NCI-H1105 (cell line): ENCODE data around the gene IL16.
"Not testable (repeated sequence)": the region's sequence is repeated elsewhere in the genome, so short reads cannot be mapped to it uniquely, and the experiment has no call there.

ENCODE experiments used
- DNase-seq: peaks from one replicate; lab custom pipeline; 2025; lab: John Stamatoyannopoulos, UW

IL16 gene

DNA sequence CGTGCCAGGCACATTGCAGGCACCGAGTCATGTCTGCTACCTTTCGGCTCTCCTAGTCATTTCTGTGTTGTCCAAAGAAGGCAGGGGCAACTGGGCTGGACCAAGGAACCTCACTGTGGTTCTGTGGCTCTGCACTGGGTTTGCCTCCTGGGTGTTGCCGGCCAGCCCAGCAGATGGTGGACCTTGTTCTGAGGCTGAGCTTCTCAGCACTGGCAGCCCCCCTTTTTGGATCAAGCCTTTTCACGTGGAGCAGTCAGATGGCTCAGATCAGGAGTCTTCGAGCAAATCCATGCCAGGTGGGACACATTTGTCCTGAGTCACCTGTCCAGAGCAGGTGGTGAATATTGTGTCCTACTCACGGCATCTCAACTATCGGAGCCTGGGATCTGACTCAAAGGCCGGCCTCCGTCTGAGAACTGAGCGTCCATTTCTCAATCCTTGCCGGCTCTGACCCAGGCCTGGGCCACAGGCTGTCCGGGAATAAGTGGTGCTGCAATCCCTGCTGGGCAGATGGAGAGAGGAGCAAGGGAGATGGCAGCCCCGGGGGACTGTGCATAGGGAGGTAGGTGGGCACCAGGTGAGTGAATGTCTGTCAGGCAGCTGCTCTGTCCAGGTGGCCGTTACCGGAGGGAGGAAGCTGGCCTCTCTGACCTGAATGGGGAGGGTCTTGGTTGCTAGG lies at the start of gene IL16:
Gene IL16, plus strand, starts transcription at position 304 of the 679 bp plus-strand sequence. CDS start 28,521 bp downstream, outside the sequence.
- no peak for DNase-seq

DNA sequence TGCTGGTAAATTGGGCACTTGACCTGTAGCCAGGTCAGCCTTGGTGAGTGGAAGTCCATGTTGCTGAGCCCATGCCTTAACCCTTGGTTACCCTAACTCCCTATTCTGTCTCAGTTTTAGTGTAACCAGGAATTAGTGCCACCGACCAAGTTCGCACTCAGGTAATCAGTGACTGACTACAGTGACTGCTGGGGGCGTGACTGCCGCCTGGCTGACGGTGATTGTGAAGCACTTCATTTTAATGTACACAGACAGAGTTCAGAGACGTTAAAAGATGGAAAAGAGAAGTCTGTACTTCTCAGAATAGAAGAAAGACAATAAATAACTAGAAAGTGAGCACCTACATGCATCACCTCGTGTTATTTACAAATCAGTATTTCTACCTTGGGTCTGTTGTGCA lies 45.3 kb upstream of the IL16 start:
- no peak for DNase-seq

DNA sequence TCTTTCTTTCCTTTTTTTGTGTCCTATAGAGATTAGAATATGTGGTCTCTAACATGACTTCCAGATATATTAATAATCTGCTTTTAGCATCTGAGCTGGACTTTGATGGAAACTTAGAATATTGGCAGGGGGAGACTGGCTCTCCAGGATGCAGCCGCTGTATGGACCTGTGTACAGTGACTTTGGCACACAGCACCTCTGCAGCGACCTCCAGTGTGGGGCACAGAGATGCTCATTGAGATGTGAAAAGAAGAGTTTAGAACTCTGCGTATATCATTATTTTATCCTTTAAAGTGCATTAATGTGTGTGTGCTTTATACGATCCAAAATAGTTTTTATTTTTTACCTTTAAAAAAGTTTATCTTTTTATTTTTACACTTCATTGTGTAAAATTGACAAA lies 44.3 kb upstream of the IL16 start:
- no peak for DNase-seq

- DNase-seq: no peak
Measured at GRCh38 chr15:81152799-81153198, 43.9 kb upstream of the IL16 start.

DNA sequence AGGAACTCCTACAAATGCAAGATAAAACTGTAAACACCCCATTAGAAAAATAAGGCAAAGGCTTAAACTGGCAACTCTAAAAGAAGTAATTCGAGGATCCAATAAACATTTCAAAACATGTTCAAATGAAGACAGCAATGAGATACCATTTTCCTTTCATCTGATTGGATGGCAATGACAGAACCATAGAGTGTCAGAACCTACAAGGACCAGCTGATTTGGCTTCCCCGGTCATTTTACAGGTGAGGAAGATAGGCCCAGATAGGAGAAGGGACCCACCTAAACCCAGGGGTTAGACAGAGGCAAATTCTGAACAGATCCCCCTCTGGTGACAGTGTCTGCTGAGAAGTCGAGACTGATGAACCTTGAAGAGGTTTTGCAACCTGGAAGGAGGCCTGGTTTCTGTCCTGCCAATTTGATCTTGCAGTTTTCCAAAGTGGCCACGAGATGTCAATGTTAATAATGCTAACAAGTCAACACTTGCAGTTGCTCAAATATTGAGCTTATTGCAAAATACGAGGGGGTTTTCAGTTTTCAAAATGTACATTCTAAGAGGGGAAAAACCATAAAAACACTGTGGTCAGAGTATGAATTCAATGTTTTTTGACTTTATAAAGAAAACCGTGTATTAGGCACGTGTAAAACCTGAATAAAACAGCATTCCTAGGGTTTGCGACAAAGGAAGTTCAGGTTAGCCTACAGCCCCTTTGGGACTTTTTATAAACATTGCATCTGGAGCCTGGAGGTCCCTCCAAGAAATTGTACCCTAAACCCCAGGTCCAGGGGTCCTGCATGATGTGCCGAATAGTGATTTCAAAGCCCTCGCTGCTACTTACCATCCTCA lies 41.1 kb upstream of the IL16 start:
- no peak for DNase-seq

GRCh38 chr15:81156324-81156723 lies 40.4 kb upstream of the IL16 start:
- DNase-seq: no peak

DNA sequence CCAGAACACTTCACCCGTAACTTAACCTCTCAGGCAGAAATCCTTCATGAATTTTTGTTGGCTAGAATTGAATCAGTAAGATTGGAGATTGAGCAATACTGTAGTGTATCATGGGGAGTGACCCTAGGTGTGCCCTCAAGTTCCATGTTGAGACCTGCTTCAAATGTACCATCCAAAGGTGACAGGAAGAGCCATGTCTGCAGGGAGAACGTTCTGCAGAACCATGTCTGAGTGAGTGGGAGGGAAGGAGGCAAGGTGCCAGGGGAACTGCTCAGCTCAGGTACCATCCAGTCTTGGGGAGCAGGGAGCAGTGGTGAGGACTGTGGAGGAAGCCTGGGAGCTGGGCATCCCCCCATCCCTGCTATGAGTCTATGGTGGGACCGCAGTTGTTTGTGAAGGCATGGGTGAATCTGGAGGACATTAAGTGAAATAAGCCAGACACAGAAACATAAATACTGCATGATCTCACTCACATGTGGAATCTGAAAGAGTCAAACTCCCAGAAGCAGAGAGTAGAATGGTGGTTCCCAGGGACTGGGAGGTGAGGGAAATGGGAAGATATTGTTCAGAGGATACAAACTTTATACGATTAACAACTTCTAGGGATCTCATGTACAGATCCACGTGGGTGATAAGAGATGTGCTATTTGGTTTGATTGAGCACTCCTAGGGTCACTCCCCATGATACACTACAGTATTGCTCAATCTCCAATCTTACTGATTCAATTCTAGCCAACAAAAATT lies 39.3 kb upstream of the IL16 start:
- DNase-seq: no peak

DNA sequence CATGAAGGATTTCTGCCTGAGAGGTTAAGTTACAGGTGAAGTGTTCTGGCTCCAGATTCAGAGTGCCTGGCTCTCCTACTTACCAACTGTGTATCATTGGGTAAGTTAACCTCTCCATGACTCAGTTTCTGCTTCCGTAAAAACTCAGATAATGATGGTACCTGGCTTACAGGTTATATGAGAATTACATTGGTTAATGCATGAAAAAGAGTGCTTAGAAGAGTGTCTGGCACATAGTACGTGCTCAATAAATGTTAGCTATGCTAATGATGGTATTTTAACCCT lies 38.8 kb upstream of the IL16 start:
- no peak for DNase-seq

DNA sequence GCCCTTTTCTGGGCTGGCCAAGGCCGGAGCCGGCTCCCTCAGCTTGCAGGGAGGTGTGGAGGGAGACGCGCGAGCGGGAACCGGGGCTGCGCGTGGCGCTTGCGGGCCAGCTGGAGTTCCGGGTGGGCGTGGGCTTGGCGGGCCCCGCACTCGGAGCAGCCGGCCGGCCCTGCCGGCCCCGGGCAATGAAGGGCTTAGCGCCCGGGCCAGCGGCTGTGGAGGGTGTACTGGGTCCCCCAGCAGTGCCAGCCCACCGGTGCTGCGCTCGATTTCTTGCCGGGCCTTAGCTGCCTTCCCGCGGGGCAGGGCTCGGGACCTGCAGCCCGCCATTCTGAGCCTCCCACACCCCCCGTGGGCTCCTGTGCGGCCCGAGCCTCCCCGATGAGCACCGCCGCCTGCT lies 38.1 kb upstream of the IL16 start:
- not testable (repeated sequence) for DNase-seq

- DNase-seq: peak; percentile 8
Measured at GRCh38 chr15:81160312-81161159, 36.1 kb upstream of the IL16 start.

- DNase-seq: no peak
Measured at GRCh38 chr15:81161160-81161673, 35.5 kb upstream of the IL16 start.

GRCh38 chr15:81161851-81162250 lies 34.8 kb upstream of the IL16 start:
- no peak for DNase-seq

- DNase-seq: no peak
Measured at GRCh38 chr15:81163961-81164800, 32.5 kb upstream of the IL16 start.

- no peak for DNase-seq
Measured at GRCh38 chr15:81165535-81165934, 31.1 kb upstream of the IL16 start.

GRCh38 chr15:81166636-81167305 lies 29.9 kb upstream of the IL16 start:
- DNase-seq: no peak

GRCh38 chr15:81168131-81168526 lies 28.6 kb upstream of the IL16 start:
- DNase-seq: no peak

DNA sequence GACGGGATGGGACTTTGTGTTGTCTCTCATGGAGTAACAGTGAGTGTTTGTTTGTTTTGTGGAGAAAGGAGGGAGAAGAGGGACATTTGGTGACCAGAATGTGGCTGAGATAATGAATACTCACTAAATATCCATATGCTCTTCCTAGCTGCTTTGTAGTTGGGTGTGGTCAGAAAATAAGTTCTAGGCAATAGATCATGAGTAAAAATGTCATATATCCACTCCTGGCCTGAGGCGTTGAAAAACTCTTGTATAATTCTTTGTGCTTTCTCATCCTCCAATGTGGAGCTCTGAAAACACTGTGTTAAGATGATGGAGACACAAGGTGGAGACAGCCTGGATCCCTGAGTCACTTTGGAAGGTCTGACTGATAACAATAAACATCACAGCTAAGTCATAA lies 28.0 kb upstream of the IL16 start:
- DNase-seq: no peak

DNA sequence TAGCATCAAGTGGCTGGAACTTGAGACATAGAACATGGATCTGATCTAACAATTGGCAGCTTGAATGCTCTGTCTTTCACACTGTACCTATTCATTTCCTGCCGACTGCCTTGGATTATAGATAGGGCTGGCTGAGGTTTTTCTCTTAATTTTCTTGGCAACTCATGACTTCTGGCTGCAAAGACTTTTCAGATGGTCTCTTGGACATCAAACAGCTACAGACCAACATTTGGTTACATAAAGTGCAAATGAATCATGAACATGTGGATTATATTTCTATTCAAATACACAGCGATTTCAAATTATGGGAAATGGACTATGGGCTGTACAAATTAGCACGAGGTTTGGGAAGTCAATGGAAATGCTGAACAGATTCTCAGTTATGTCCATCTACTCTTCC lies 26.2 kb upstream of the IL16 start:
- no peak for DNase-seq

GRCh38 chr15:81171286-81171685 lies 25.4 kb upstream of the IL16 start:
- no peak for DNase-seq

DNA sequence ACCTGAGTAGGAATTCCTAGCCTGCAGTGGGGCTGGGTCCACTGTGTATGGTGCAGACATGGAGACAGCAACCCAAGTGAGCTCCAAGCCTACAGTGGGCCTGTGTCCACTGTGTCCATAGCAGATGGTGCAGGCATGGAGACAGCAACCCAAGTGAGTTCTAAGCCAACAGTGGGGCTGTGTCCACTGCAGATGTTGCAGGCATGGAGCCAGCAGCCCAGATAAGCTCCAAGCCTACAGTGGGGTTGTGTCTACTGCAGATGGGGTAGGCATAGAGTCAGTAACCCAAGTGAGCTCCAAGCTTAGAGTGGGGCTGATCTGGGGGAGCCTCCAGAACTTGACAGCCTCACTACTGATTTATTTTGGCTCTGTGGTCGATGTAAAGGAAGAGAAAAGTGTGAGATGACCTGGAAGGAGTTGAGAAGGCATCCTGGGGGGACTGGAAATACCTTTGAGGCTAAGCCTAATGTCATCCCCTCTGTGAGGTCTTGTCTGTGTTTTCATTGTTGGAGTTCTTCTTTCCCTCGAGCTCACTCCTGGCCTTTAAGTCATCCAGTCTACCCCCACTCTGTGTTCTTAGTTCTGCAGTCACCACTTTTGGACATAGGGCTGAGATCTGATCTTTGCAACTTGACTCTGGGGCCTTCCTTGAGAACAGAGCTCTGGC lies 22.4 kb upstream of the IL16 start:
- no peak for DNase-seq
